Sigmoid colon (tissue), 7 donors: ENCODE data around the gene PNPLA6. TPM values are rescaled to one million over a fixed set of nuclear protein-coding genes. Genes with fewer than 3 reads are reported as not detected.
A peak's percentile ranks its signal among the peaks of the same experiment; 100 is the strongest.

ENCODE experiments used
- DNase-seq: peaks from one replicate; pipeline ENCODE4 v3.0.0-alpha.2; 2019
- H3K27ac ChIP-seq, 4 donors: fragments of 200-600 bp; sonication (generic); one replicate each; pipeline ENCODE4 v1.5.1; 2016 to 2019; ENCODE audit warnings: mild to moderate bottlenecking in 1 of 4
- H3K27me3 ChIP-seq, 3 donors: fragments of 200-600 bp; sonication (generic); one replicate each; pipeline ENCODE4 v1.5.1; 2019; ENCODE audit warnings: mild to moderate bottlenecking in 1 of 3
- H3K36me3 ChIP-seq, 4 donors: fragments of 200-600 bp; sonication (generic); one replicate each; pipeline ENCODE4 v1.5.1; 2016 to 2019
- H3K4me1 ChIP-seq, 4 donors: fragments of 200-600 bp; sonication (generic); one replicate each; pipeline ENCODE4 v1.5.1; 2017 to 2019
- H3K4me3 ChIP-seq, 4 donors: fragments of 200-600 bp; sonication (generic); one replicate each; pipeline ENCODE4 v1.5.1; 2017 to 2019; ENCODE audit warnings: mild to moderate bottlenecking in 2 of 4, moderate library complexity in 1 of 4
- H3K9me3 ChIP-seq, 4 donors: fragments of 200-600 bp in 3 of 4; sonication (generic) in 3 of 4; one replicate each; pipeline versions ENCODE4 v1.5.1 to v1.6.1; 2013 to 2019
- EP300 ChIP-seq, 4 donors: sonication (generic); formaldehyde crosslinking; IDR thresholded peaks; one replicate each; pipeline ENCODE4 v1.6.1; 2017; ENCODE audit warnings: antibody characterized with exemption in 4 of 4
- POLR2A ChIP-seq, 2 donors: fragments of 450-650 bp; IDR thresholded peaks; one replicate each; pipeline ENCODE4 v1.6.1; 2016; ENCODE audit warnings: antibody characterized with exemption in 2 of 2, mild to moderate bottlenecking in 2 of 2, moderate library complexity in 2 of 2
- POLR2AphosphoS5 ChIP-seq, 4 donors: sonication (generic); formaldehyde crosslinking; IDR thresholded peaks; one replicate each; pipeline ENCODE4 v1.6.1; 2017; ENCODE audit warnings: antibody characterized with exemption in 4 of 4
- WGBS, 2 donors: extraction: QIAGEN DNeasy Blood & Tissue Kit; methylation state at CpG; one replicate each; pipeline ENCODE4 v1.1.7; 2013; 5-methylcytosine and 5-hydroxymethylcytosine counted together
- intact Hi-C: fragments of 100-400 bp; cut with DNase I; formaldehyde crosslinking; loops from one replicate; pipeline ENCODE4 v1.15.1; 2023
- polyA plus RNA-seq, 3 donors: library from polyadenylated mRNA; stranded (reverse); fragments of 200-250 nt; gene quantifications; one replicate each; pipeline ENCODE4 v1.2.3, GENCODE V29; 2013
- total RNA-seq, 4 donors: library from RNA; depleted of rRNA; stranded (reverse); fragments of >200 nt; gene quantifications; one replicate each; pipeline ENCODE4 v1.1.0, GENCODE V29; 2016
- TF ChIP-seq, protein P1 (sequence below), 4 experiments: fragments of 450-650 bp in 3 of 4; fragments of 200-600 bp in 1 of 4; IDR thresholded peaks; one replicate each; pipeline ENCODE4 v1.5.1; 2016 to 2019; ENCODE audit warnings: antibody characterized with exemption in 4 of 4, mild to moderate bottlenecking in 3 of 4, moderate library complexity in 2 of 4
- donor health status: healthy with polysubstance abuse.
- donor health status: Bipolar disorder and iron deficiency.
- donor health status: healthy.

Gene PNPLA6
- total and polyA plus RNA-seq, 7 donors = 13.6 to 77.0 (median 40.3) TPM

DNA sequence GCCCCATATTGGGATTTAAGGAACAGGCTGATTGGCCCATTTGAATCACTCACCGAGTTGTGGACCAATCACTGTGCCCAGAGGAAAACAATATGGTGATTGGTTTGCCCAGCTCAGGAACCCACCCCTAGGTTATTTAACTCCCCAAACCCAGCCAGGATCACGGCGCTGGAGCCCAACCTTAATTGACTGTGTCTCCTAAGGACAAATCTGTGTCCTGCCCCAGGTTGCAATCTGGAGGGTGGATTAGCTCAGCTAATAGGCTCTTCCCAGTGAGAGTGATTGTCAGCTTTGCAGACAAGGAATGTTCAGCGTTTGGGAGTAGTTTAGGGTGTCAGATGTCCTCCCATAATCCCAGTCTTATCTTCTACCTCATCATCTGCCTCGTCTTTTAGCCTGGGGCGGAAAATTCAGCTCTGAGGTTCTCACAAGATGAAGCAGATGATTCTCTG, 23.1 kb upstream of the PNPLA6 start:
- Histone ChIP-seq H3K27ac (no peak overlapping the region), H3K9me3 (peaks cover 0 to 2% (median 0%) of the 10 kb centered on the region in 4 donors), H3K36me3 (no peaks in the 10 kb centered on the region), H3K4me3 (no peak overlapping the region), H3K4me1 (peaks cover 0 to 32% (median 26%) of the 10 kb centered on the region in 4 donors), H3K27me3 (no peaks in the 10 kb centered on the region)
- DNase-seq = no peak
- 57 to 64% methylated on average over 6 of the region's 6 CpGs for WGBS, 2 donors
- TF ChIP-seq POLR2A (IDR thresholded peaks at IDR 0.05) (no peak), POLR2AphosphoS5 (IDR thresholded peaks at IDR 0.05) (no peak), EP300 (IDR thresholded peaks at IDR 0.05) (no peak)
- TF ChIP-seq, protein P1, sequence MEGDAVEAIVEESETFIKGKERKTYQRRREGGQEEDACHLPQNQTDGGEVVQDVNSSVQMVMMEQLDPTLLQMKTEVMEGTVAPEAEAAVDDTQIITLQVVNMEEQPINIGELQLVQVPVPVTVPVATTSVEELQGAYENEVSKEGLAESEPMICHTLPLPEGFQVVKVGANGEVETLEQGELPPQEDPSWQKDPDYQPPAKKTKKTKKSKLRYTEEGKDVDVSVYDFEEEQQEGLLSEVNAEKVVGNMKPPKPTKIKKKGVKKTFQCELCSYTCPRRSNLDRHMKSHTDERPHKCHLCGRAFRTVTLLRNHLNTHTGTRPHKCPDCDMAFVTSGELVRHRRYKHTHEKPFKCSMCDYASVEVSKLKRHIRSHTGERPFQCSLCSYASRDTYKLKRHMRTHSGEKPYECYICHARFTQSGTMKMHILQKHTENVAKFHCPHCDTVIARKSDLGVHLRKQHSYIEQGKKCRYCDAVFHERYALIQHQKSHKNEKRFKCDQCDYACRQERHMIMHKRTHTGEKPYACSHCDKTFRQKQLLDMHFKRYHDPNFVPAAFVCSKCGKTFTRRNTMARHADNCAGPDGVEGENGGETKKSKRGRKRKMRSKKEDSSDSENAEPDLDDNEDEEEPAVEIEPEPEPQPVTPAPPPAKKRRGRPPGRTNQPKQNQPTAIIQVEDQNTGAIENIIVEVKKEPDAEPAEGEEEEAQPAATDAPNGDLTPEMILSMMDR (IDR thresholded peaks at IDR 0.05) = no peak
- intact Hi-C loops = no loop called here

DNA sequence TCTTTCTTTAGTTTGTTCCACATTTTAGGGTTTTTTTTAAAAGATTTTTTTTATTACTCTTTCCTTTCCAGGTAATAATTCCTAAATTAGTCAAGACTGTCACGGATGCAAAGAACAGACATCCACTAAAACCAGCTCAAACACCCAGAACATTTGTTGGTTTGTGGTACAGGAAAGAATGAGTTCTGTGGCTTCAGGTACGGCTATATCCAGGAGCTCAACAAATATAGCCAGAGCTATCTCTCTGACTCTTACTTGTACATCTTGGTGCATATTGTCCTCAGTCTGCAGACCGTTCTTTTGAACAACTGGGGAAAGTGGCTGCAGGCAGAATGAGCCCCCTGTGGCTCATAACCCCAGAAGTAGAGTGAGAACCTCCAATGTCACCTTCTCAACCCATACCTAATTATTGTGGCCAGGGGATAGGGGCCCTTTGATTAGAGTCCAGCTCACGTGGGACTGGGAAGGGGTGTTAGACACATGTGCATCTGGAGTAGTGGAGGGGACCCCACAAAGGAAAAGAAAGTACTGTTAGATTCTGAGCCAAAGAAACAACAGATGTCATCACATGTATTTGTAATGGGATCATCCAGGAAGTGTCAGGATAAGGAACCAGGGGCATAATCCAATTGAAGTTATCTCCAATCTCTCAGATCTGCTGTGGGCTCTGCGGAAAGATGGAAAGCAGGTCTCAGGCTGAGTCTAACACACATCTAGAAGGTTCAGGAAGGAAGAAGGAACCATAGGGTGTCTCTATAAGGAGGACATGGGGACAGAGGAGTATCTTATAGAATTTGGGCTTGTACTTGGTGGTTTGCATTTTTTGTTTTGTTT, 21.5 kb upstream of the PNPLA6 start:
- DNase-seq = no peak
- Histone ChIP-seq H3K36me3 (no peaks in the 10 kb centered on the region), H3K9me3 (peaks cover 0 to 2% (median 0%) of the 10 kb centered on the region in 4 donors), H3K4me1 (peaks cover 0 to 31% (median 28%) of the 10 kb centered on the region in 4 donors), H3K27me3 (no peaks in the 10 kb centered on the region), H3K27ac (peak overlapping the region; percentile 83 to 96 (median 94)), H3K4me3 (no peak overlapping the region)
- 87 to 91% methylated on average over 5 of the region's 5 CpGs for WGBS, 2 donors
- TF ChIP-seq POLR2A (IDR thresholded peaks at IDR 0.05) (no peak), POLR2AphosphoS5 (IDR thresholded peaks at IDR 0.05) (no peak), EP300 (IDR thresholded peaks at IDR 0.05) (no peak)
- TF ChIP-seq, protein P1 (IDR thresholded peaks at IDR 0.05) = no peak
- intact Hi-C loops = loop anchor here (2.0 kb wide), 1 partner anchor 25 kb away; the partner anchor contains the start of gene PEX11G

DNA sequence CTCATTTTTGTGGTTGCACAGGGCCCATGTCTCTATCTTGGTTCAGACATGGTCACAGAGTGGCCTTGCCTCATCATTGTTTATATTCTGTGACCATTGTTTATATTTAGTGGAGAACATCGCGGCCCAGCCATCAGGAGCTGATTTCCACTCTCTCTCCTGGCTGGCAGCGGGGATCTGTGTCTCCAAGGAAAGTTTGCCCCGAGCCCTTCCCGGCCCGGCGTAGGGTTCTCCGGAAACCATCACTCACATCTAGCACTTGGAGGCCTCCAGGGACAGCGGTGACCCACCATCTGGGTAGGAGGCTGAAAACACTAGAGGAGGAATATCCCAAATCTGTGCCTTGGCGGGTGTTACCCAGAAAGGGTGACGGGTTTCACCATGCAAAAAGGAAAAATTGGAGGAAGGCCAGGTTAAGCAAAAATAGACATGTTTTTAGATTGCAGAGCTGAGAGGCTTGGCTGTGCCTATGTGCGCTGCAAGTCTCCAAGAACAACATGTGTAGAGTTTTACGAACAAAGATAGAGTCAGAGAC, 20.3 kb upstream of the PNPLA6 start:
- Histone ChIP-seq H3K27ac (peak overlapping the region; percentile 83 to 96 (median 94)), H3K4me3 (peak overlapping the region; percentile 30 to 91 (median 88)), H3K36me3 (peaks cover 7 to 10% (median 9%) of the 10 kb centered on the region in 4 donors), H3K9me3 (peaks cover 0 to 2% (median 0%) of the 10 kb centered on the region in 4 donors), H3K27me3 (no peaks in the 10 kb centered on the region), H3K4me1 (peaks cover 0 to 31% (median 28%) of the 10 kb centered on the region in 4 donors)
- peak; percentile 92 for DNase-seq
- intact Hi-C loops = loop anchor here (2.0 kb wide), 1 partner anchor 26 kb away; the partner anchor contains the start of gene PEX11G
- 77 to 84% methylated on average over 13 of the region's 13 CpGs for WGBS, 2 donors
- peak in 2 of 4 donors; percentile 61 to 94 for TF ChIP-seq EP300 (IDR thresholded peaks at IDR 0.05)
- peak; percentile 74 to 87 (median 76) for TF ChIP-seq POLR2AphosphoS5 (IDR thresholded peaks at IDR 0.05)
- TF ChIP-seq, protein P1 (IDR thresholded peaks at IDR 0.05) = no peak
- no peak for TF ChIP-seq POLR2A (IDR thresholded peaks at IDR 0.05)

DNA sequence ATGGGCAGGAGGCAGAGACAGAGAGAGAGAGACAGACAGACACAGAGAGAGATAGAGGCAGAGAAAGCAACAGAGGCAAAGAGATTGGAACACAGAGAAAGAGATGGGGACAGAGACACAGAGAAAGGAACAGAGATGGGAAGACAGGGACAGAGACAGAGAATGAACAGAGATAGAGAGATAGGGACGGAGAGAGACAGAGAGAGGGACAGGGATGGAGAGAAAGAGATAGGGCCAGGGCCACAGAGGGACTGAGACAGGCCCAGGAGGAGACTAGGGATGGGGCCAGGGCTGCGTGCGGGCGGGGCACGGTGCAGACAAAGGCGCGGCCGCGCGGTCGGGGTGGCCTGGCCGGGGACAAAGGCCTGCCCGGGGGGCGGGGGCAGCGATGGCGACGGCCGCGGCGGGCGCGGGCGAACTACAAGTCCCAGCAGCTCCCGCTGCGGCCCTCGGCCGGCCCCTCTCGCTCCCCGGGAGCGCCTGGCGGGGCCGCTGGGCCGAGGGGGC, 19.8 kb upstream of the PNPLA6 start, which contains the start of gene ZNF358:
ZNF358 (plus strand) TSS at position 459 of the 507 bp plus-strand sequence. CDS start 3,140 bp downstream, outside the sequence.
- no peaks in the 10 kb centered on the region for H3K27me3 ChIP-seq
- no peaks in the 10 kb centered on the region for H3K9me3 ChIP-seq
- H3K27ac ChIP-seq = peak within 1 kb of the TSS; percentile 85 to 96 (median 94)
- peak; percentile 88 for DNase-seq
- H3K4me3 ChIP-seq = peak within 1 kb of the TSS; percentile 84 to 91 (median 88)
- H3K4me1 ChIP-seq = peaks cover 0 to 31% (median 28%) of the 10 kb centered on the region in 4 donors
- H3K36me3 ChIP-seq = peaks cover 8 to 15% (median 9%) of the 10 kb centered on the region in 4 donors
- TF ChIP-seq POLR2AphosphoS5 (IDR thresholded peaks at IDR 0.05) (peak in 2 of 4 donors; percentile 32 to 40), EP300 (IDR thresholded peaks at IDR 0.05) (no peak), POLR2A (IDR thresholded peaks at IDR 0.05) (no peak)
- intact Hi-C loops = loop anchor here (2.0 kb wide), 1 partner anchor 27 kb away; the partner anchor contains the start of gene PEX11G
- WGBS, 2 donors = 2% methylated on average over 33 of the region's 33 CpGs
